Osteocyte (in vitro differentiated cells): Measurements from ENCODE around the gene LAMB2. TPM values are rescaled to one million over a fixed set of nuclear protein-coding genes. Genes with fewer than 3 reads are reported as not detected.
A peak's percentile ranks its signal among the peaks of the same experiment; 100 is the strongest.

Experiments
- DNase-seq: peaks from one replicate; pipeline ENCODE4 v3.0.0; 2021; ENCODE audit warnings: mixed read lengths; ENCODE audit not compliant: unreplicated experiment; ENCODE audit errors: extremely low spot score
- H3K27ac Mint-ChIP-seq: one replicate; pipeline ENCODE4 v1.8.0; 2021; ENCODE audit warnings: mild to moderate bottlenecking, mixed read lengths; ENCODE audit not compliant: unreplicated experiment
- H3K27me3 Mint-ChIP-seq: one replicate; pipeline ENCODE4 v1.8.0; 2021; ENCODE audit warnings: mixed read lengths; ENCODE audit not compliant: unreplicated experiment
- H3K36me3 Mint-ChIP-seq: one replicate; pipeline ENCODE4 v1.8.0; 2021; ENCODE audit warnings: mixed read lengths; ENCODE audit not compliant: unreplicated experiment
- H3K4me1 Mint-ChIP-seq: one replicate; pipeline ENCODE4 v1.8.0; 2021; ENCODE audit warnings: mixed read lengths; ENCODE audit not compliant: unreplicated experiment
- H3K4me3 Mint-ChIP-seq: one replicate; pipeline ENCODE4 v1.8.0; 2021; ENCODE audit warnings: mild to moderate bottlenecking, moderate library complexity, mixed read lengths; ENCODE audit not compliant: unreplicated experiment
- H3K9me3 Mint-ChIP-seq: one replicate; pipeline ENCODE4 v1.8.0; 2021; ENCODE audit warnings: mixed read lengths; ENCODE audit not compliant: unreplicated experiment
- CTCF ChIP-seq: fragments of 200-600 bp; sonication (generic); IDR thresholded peaks from 2 replicates; pipeline ENCODE4 v1.5.0; 2021; ENCODE audit warnings: antibody characterized with exemption, mild to moderate bottlenecking, moderate library complexity
- total RNA-seq: library from RNA; stranded (reverse); gene quantifications from 2 replicates; pipeline ENCODE4 v1.2.1, GENCODE V29; 2021

Gene LAMB2
- total RNA-seq, 1 donor from 2014 or later, result 721 TPM

GRCh38 chr3:49164983-49165720 is 32.3 kb upstream of the LAMB2 start:
- Mint-ChIP-seq H3K27me3 (no peaks in the 10 kb centered on the region), H3K36me3 (peaks cover 6% of the 10 kb centered on the region), H3K9me3 (no peaks in the 10 kb centered on the region), H3K4me1 (peaks cover 18% of the 10 kb centered on the region), H3K27ac (peak overlapping the region; percentile 82), H3K4me3 (peak overlapping the region; percentile 86)
- TF ChIP-seq CTCF, result no peak
- no peak for DNase-seq

DNA sequence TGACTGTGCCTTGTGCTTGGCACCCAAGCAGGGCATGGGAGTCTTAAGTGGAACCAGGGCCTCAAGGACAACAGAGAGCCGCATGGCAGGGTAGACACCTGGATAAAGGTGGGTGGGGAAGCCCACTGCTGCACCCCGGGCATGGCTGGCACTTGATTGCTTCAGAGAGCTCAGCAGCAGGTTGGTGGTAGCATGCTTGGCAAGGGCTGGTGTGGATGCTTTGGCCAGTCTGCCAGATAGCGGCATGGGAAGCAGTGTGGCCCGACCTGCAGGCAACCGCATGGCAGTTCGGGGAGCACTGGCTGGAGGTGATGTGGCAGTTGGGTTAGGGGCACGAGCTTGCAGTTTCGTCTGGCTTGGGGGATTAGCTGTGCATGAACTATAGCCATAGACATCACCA is 30.8 kb upstream of the LAMB2 start:
- TF ChIP-seq CTCF, result no peak
- H3K27me3 Mint-ChIP-seq, result no peaks in the 10 kb centered on the region
- no peak overlapping the region for H3K27ac Mint-ChIP-seq
- no peaks in the 10 kb centered on the region for H3K9me3 Mint-ChIP-seq
- peaks cover 18% of the 10 kb centered on the region for H3K4me1 Mint-ChIP-seq
- no peak for DNase-seq
- no peak overlapping the region for H3K4me3 Mint-ChIP-seq
- H3K36me3 Mint-ChIP-seq, result peaks cover 6% of the 10 kb centered on the region

DNA sequence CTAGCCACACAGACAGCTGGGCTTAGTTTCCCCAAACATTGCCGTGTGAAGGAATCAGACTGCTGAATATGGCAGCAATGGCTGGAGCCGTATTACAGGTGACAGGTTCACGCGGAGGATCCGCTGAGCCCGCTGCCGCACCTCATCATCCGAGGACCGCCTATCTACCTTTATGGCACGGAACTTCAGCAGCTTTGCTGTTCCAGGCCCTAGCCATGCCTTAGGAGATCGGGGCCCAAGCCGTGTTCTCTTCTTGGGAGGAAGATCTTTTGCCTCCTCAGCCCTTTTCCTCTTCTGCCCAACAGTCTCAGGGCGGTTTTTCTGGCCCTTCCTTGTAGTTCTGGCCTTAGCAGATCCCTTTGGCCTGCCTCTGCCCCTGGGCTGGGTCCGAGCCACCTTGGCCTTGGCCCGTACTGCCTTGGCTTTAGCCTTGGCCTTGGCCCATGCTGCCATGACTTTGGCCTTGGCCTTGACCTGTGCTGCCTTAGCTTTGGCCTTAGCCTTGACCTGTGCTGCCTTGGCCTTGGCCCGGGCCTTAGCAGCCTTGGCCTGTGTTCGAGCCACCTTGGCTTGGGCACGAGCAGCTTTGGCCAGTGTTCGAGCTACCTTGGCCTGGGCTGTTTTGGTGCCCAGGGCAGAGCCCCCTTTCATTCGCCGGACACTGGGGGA is 30.0 kb upstream of the LAMB2 start:
- H3K4me1 Mint-ChIP-seq, result peaks cover 18% of the 10 kb centered on the region
- no peaks in the 10 kb centered on the region for H3K27me3 Mint-ChIP-seq
- TF ChIP-seq CTCF, result no peak
- H3K27ac Mint-ChIP-seq, result no peak overlapping the region
- H3K36me3 Mint-ChIP-seq, result peaks cover 6% of the 10 kb centered on the region
- H3K4me3 Mint-ChIP-seq, result no peak overlapping the region
- DNase-seq, result no peak
- no peaks in the 10 kb centered on the region for H3K9me3 Mint-ChIP-seq

DNA sequence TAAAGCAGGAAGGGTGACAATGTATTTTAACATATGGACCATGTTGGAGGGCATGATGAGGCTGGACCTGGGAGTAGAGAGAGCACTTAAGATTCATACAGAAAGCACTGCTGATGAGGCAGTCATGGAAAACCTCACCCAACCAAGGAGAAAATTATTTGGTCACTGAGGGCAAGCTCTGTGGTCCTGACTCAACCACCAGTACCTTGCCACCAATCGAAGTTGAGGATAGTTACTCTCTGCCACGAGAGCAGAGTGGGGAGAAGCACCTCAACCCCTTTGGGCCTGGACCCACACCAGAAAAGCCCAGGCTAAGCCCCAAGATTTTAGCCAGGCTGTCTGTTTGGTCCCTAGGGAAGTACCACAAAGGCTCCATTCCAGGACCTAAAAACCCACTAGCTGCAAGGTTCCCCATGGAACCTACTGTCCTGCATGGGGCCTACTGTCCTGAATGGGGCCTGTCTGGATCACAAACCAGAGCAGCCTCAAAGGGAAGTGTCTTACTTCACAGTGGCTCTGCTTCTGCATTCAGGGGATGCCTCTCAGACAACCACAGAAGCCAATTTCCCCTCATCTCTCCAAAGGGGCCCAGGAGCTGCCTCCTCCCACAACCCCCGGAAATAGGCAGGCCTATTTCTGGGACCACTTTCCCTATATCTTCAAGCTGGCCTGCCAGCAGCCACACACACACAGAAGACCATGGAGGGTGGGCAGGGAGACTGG is 29.1 kb upstream of the LAMB2 start:
- Mint-ChIP-seq H3K27ac (no peak overlapping the region), H3K9me3 (no peaks in the 10 kb centered on the region), H3K27me3 (no peaks in the 10 kb centered on the region), H3K4me3 (no peak overlapping the region), H3K36me3 (peaks cover 6% of the 10 kb centered on the region), H3K4me1 (peaks cover 18% of the 10 kb centered on the region)
- DNase-seq, result no peak
- no peak for TF ChIP-seq CTCF

GRCh38 chr3:49161197-49161596 is 28.3 kb upstream of the LAMB2 start:
- H3K4me1 Mint-ChIP-seq, result peaks cover 11% of the 10 kb centered on the region
- no peak for DNase-seq

More at GRCh38 chr3:49161197-49161596, 28.3 kb upstream of the LAMB2 start:
- Mint-ChIP-seq H3K36me3 (peaks cover 6% of the 10 kb centered on the region), H3K9me3 (no peaks in the 10 kb centered on the region), H3K27ac (no peak overlapping the region), H3K27me3 (no peaks in the 10 kb centered on the region), H3K4me3 (no peak overlapping the region)
- TF ChIP-seq CTCF, result no peak
